Pancreas (tissue), 10 donors: ENCODE measurements around the gene DCAF11. TPM values are rescaled to one million over a fixed set of nuclear protein-coding genes. Genes with fewer than 3 reads are reported as not detected.

Source experiments
- ATAC-seq, 4 donors: fragments of 200-7000 bp; cut with Tn5 transposase; one replicate each; pipeline versions ENCODE4 v1.8.0 to v1.9.1; 2020; ENCODE audit warnings: mild to moderate bottlenecking in 4 of 4, moderate library complexity in 4 of 4
- DNase-seq, 6 donors: peaks; one replicate each; pipeline ENCODE4 v3.0.0-alpha.2; 2020
- FAIRE-seq: peaks from 2 replicates; lab custom pipeline; 2012; peaks lifted over from hg19 to GRCh38; lab: Jason Lieb, UNC
- H3K27ac ChIP-seq, 4 donors: fragments of 200-600 bp; sonication (generic); 1 replicate in 3 of 4; 2 replicates in 1 of 4; pipeline versions ENCODE4 v1.5.0 to v1.8.0; 2020
- H3K27me3 ChIP-seq, 4 donors: fragments of 200-600 bp; one replicate each; pipeline ENCODE4 v1.8.0; 2021
- H3K36me3 ChIP-seq, 3 donors: fragments of 200-600 bp; sonication (generic) in 1 of 3; one replicate each; pipeline versions ENCODE4 v1.5.0 to v1.8.0; 2020 to 2021
- H3K4me1 ChIP-seq, 3 donors: fragments of 200-600 bp; one replicate each; pipeline ENCODE4 v1.8.0; 2021
- H3K4me3 ChIP-seq, 4 donors: fragments of 200-600 bp; sonication (generic) in 2 of 4; one replicate each; pipeline versions ENCODE4 v1.5.0 to v1.8.0; 2020 to 2021
- H3K9me3 ChIP-seq, 4 donors: fragments of 200-600 bp; one replicate each; pipeline ENCODE4 v1.8.0; 2021
- CTCF ChIP-seq, 4 donors: fragments of 200-600 bp; sonication (generic) in 3 of 4; IDR thresholded peaks; one replicate each; pipeline versions ENCODE4 v1.5.0 to v1.8.0; 2021; ENCODE audit warnings: antibody characterized with exemption in 4 of 4
- WGBS, 2 donors: extraction: QIAGEN DNeasy Blood & Tissue Kit; methylation state at CpG; one replicate each; pipeline ENCODE4 v1.1.7; 2013; 5-methylcytosine and 5-hydroxymethylcytosine counted together
- intact Hi-C, 3 donors: fragments of 100-400 bp; cut with DNase I; formaldehyde crosslinking; loops; one replicate each; pipeline versions ENCODE4 v1.11.1 to v1.14.2; 2022
- polyA plus RNA-seq, 2 donors: library from polyadenylated mRNA; stranded (reverse); fragments of 200-250 nt; gene quantifications; one replicate each; pipeline ENCODE4 v1.2.3, GENCODE V29; 2013
- total RNA-seq, 6 donors: library from RNA; stranded (reverse); fragmentation: NEBNext Ultra II Directional in 4 of 6; extraction: Animal tissue kit (Norgen Biotek cat#: 25700) in 4 of 6; gene quantifications; one replicate each; pipeline versions ENCODE4 v1.2.1 to v1.2.4, GENCODE V29; 2021 to 2023
- donor health status: healthy with polysubstance abuse.
- donor health status: DM: no; HTN: no; CAD: no; lungs with moderate emphysema.
- donor health status: DM: no; HTN: no; CAD: no.
- donor health status: control.
- donor health status: control.
- donor health status: Bipolar disorder and iron deficiency.
- donor health status: DM: yes; HTN: yes; CAD: no.
- donor health status: DM: no; HTN: no; CAD: no.
- donor health status: DM: no; HTN: no; CAD: no.
- donor health status: DM: yes; HTN: yes; CAD: no.

Gene DCAF11
- total and polyA plus RNA-seq, 8 donors = 34.2 to 78.9 (median 56.0) TPM

GRCh38 chr14:24078146-24078545 lies 36.4 kb upstream of the DCAF11 start:
- no peaks in the 10 kb centered on the region for H3K36me3 ChIP-seq
- WGBS, 2 donors = 72 to 84% methylated on average over 3 of the region's 3 CpGs
- H3K27me3 ChIP-seq = no peaks in the 10 kb centered on the region
- no peak overlapping the region for H3K27ac ChIP-seq
- H3K4me3 ChIP-seq = no peak overlapping the region
- FAIRE-seq = no peak
- intact Hi-C loops = no loop called here
- ATAC-seq = no peak
- H3K9me3 ChIP-seq = no peaks in the 10 kb centered on the region
- DNase-seq = peak in 1 of 6 donors; percentile 32
- TF ChIP-seq CTCF (IDR thresholded peaks at IDR 0.05) = no peak
- H3K4me1 ChIP-seq = peaks cover 0 to 4% (median 0%) of the 10 kb centered on the region in 3 donors

GRCh38 chr14:24079491-24080141 lies 35.0 kb upstream of the DCAF11 start:
- FAIRE-seq (no peak), ATAC-seq (peak in 2 of 4 donors; percentile 27 to 50), DNase-seq (peak in 1 of 6 donors; percentile 44)
- Histone ChIP-seq H3K9me3 (no peaks in the 10 kb centered on the region), H3K27ac (no peak overlapping the region), H3K4me3 (no peak overlapping the region), H3K36me3 (no peaks in the 10 kb centered on the region), H3K27me3 (no peaks in the 10 kb centered on the region), H3K4me1 (peaks cover 0 to 4% (median 0%) of the 10 kb centered on the region in 3 donors)
- WGBS, 2 donors = 92 to 96% methylated on average over 9 of the region's 9 CpGs
- intact Hi-C loops = no loop called here
- TF ChIP-seq CTCF (IDR thresholded peaks at IDR 0.05) = no peak

- H3K9me3 ChIP-seq = no peaks in the 10 kb centered on the region
- TF ChIP-seq CTCF (IDR thresholded peaks at IDR 0.05) = no peak
- intact Hi-C loops = no loop called here
- H3K27me3 ChIP-seq = no peaks in the 10 kb centered on the region
- ATAC-seq (no peak), FAIRE-seq (no peak), DNase-seq (peak in 1 of 6 donors; percentile 31)
- 65 to 81% methylated on average over 6 of the region's 6 CpGs for WGBS, 2 donors
- no peak overlapping the region for H3K4me3 ChIP-seq
- peaks cover 0 to 4% (median 0%) of the 10 kb centered on the region in 3 donors for H3K4me1 ChIP-seq
- no peaks in the 10 kb centered on the region for H3K36me3 ChIP-seq
- H3K27ac ChIP-seq = no peak overlapping the region
Measured at GRCh38 chr14:24080142-24080530, 34.4 kb upstream of the DCAF11 start.

- H3K27ac ChIP-seq = peak overlapping the region; percentile 35 to 84 (median 78)
- intact Hi-C loops = no loop called here
- ATAC-seq = peak; percentile 90 to 94 (median 92)
- H3K4me1 ChIP-seq = peaks cover 0 to 4% (median 0%) of the 10 kb centered on the region in 3 donors
- 0% methylated on average over 72 to 74 of the region's 74 CpGs for WGBS, 2 donors
- no peak for FAIRE-seq
- peak overlapping the region; percentile 33 to 77 (median 46) for H3K4me3 ChIP-seq
- H3K36me3 ChIP-seq = no peaks in the 10 kb centered on the region
- no peak for TF ChIP-seq CTCF (IDR thresholded peaks at IDR 0.05)
- no peaks in the 10 kb centered on the region for H3K9me3 ChIP-seq
- DNase-seq = peak; percentile 79 to 92 (median 82)
- H3K27me3 ChIP-seq = no peaks in the 10 kb centered on the region
Measured at GRCh38 chr14:24080888-24081738, 33.5 kb upstream of the DCAF11 start.
